HG02852 (cell line): Measurements from ENCODE around the gene ZNF197.
"Not testable (repeated sequence)": the region's sequence is repeated elsewhere in the genome, so short reads cannot be mapped to it uniquely, and the experiment has no call there.

Experiments used
- ATAC-seq: cut with Tn5 transposase; IDR thresholded peaks from one replicate; pipeline ENCODE4 v1.9.1; 2021; ENCODE audit warnings: mild to moderate bottlenecking, moderate library complexity; ENCODE audit not compliant: unreplicated experiment

ZNF197 gene

DNA sequence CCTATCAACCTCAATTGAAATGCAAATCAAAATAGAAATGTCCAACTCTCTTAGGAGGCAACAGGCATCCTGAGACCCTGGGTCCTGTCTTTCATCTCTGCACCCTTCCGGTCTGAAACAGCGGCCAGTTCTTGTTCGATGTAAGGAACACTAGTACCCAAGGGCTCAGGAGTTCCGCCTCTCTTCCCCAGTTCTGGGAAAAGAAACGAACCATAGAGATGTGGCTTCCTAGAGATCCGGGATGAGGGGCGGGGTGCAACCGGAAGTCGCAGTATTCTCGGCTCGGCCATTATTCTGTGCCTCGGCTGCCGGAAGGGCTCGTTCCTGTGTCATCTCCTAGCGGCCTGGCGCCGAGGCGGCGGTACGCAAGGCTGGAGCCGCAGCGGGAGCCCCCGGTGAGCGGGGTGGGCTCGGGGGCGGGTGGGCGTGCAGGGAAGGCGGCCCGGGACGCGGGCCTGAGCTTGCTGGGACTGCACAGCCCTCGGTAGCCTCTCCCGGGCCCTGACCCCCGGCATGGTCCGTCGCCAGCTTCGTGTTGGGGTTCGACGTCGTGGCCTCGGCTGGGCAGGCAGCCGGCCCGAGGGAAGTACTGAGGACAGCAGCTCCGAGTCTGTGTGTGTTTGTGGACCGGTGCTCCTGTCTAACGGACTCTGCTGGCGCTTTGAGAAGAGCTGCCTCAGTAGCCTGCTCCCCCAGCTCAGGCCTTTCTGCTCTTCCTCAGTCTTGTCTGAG, at the start of gene ZNF197:
TSS of gene ZNF197 (plus strand) at position 288 of the 732 bp plus-strand sequence. CDS start 4,119 bp downstream, outside the sequence.
- ATAC-seq: peak; percentile 95

DNA sequence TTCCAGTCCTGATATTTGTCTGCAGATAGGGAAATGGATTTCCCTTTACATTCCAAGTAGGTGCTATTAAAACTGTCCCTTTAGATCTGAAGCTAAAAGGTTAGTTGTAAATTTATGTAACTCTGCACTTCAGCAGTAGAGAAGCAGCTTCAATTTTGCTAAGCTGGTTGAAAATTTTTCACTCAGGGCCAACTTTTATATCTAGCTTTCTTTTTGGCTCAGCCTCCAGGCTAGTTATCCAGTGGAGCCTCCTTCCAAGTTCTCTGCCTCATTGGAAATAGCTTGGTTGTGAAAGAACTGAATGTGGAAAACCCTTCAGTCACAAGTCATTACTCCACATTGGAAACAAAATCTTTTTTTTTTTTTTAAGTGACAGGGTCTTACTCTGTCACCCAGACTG, 48.2 kb upstream of the ZNF197 start:
- ATAC-seq: no peak

DNA sequence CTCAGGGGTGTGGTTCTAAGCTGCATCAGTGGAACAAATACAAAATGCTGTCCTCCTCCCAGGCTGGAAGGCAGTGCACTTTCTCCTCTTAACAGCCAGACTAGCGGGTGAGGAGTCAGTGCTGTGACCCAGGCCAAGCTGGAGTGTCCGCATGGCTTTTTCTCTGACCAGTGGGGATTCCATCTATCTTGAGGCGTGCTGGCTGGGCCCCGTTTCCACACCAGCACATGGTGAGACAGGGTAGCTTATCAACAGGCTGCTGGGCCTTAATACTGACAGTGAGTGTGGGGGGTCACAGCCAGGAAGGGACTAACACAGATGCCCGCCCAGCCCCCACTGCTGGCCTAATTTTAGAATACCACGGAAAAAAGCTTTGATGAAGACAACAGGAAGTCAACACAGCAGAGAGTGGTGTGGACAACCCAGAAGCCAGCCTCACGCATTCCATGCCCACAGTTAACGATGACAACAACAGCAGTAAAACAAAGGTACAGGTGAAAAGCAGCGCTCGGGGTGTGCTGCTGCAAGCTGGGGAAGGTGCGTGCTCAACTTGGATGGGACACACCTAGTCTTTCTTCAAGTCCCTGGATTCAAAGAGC, 47.4 kb upstream of the ZNF197 start:
- ATAC-seq: not testable (repeated sequence)

DNA sequence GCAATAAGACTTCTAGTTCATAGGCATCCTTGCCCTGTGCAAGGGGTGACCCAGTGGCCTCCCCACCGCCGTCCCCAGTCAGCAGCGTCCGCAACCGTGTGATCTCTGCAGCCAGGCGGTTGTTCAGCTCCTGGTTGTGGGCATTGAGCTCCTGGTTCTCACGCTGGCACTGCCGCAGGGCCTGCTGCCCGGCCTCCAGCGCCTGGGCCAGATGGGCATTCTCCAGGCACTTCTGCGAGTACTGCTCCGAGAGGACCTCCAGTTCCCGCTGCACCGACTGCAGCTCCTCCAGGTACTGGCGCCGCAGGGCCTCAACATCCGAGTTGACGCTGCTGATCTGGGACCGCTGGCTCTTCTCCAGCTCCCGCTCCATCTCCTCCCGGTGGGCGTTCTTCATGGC, 46.5 kb upstream of the ZNF197 start:
- ATAC-seq: not testable (repeated sequence)

DNA sequence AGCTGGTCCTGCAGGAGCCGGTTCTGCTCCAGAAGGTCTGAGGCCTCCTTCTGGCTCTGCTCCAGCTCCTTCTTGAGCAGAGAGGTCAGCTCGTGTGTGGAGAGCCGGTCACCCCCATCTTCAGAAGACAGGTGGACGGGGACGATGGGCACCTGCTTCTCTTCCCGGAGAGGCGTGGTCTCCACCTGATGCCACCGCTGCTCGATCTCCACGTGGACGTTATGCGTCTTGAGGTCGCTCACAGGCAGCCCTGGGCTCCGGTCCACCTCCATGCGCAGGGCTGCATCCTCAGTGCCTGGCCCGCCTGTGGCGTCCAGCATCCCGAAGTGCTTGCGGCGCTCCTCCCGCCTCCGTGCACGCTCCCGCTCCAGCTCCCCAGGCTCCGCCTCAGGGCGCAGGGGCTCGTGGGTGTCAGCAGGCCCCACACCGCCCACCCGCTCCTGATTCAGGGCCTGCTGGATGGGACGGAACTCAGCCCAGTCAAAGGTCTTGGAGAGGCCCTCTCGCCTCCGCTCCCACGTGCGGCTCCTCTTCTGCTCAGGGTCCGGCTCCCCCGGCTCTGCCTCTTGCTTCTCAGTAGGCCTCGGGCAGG, 45.8 kb upstream of the ZNF197 start:
- ATAC-seq: not testable (repeated sequence)

DNA sequence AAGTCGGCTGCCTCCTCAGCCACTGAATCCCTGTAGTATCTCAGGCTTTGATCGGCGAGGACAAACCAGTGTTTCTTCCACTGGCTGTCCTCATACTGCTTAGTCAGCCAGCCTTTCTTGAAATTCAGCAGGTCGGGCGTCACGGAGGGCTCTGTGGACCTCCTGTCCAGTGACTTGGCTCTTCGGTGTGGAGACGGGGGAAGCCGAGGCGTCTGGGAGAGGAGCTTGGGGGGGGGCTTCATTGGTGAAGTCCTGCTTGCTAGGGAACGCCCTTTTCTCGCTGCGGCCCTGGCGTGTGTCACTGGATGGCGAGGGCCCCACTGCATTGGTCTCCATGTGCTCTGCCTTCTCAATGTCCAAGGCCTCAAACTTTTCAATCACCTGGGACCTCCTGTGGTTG, 45.1 kb upstream of the ZNF197 start:
- not testable (repeated sequence) for ATAC-seq

DNA sequence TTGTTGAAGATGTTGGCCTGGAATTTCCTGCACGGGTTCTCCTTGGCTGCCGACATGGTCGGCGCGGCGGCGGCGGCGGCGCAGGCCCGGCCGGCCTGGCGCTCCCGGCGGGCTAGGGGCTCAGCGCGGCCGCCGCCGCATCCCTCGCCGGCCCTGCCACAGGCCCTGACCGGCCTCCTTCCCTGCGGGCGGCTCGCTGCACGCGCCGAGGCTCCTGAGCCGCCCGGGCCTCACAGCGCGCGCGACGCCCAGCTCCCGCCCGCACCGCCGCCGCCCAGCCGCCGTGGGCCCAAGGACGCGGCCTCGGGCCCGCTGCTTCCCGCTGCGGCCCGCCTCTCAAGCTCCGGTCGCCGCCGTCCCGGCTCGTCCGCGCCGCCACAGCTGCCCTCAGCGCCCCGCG, 43.9 kb upstream of the ZNF197 start:
- ATAC-seq: not testable (repeated sequence)

DNA sequence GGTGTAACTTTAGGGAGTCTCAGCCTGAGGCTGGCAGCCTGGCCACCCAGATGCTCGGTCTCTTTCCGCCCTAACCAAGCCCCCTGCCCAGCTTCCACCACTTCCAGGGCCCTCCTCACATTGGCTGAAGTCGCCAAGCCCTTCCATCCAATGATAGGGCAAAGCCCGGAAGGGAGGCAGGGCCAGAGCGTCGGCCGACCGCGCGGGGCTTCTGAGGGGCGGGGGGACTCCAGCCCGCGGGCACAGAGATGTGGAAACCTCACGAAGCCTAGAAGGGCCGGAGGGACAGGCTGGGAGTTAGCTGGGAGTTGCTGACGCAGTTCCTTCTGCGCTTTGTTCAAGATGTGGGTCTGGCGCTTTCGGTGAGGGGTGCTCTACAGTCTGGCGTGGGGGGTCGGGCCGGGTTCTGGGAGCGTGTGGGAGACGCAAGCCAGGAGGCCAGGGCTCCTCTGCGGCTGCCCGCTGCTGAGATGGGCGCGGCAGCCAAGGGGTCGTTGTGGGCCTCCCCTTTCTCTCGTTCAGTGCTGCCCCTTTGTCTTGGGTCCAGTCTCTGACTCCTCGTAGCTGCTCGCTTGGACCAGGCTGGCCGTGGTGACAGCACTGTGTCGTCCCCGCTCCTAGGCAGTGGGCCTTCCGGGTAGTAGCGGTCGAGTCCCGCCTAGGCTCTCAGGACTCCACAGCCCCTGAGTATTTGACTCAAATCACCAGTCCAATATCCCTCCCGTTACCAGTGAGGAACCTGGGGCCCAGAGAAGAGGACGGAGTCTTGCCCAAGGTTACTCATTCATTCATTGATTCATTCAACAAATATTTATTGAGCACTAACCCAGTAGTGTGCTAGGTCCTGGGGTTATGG, 40.0 kb upstream of the ZNF197 start, which contains the start of gene ZNF660:
TSS of gene ZNF660 (plus strand) at position 319 of the 856 bp plus-strand sequence. CDS start 9,230 bp downstream, outside the sequence.
- peak; percentile 77 for ATAC-seq

DNA sequence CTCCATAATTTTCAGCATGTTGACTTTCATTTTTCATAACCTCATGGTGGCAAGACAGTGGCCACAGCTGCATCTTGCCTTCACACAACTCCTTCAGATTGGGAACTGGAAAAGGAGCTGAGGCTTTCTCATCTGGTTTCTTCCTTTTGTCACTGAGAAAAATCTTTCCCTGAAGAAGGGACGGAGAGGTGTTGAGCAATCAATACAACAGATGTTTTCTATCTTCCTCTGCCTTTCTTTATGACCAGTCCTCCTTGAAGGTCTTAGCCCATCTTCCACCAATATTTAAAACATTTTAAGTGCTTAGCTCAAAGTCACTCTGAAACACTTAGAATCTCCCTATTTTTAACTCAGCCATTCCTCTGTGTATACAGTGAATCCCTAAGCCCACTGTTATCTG, 28.2 kb upstream of the ZNF197 start:
- ATAC-seq: no peak

DNA sequence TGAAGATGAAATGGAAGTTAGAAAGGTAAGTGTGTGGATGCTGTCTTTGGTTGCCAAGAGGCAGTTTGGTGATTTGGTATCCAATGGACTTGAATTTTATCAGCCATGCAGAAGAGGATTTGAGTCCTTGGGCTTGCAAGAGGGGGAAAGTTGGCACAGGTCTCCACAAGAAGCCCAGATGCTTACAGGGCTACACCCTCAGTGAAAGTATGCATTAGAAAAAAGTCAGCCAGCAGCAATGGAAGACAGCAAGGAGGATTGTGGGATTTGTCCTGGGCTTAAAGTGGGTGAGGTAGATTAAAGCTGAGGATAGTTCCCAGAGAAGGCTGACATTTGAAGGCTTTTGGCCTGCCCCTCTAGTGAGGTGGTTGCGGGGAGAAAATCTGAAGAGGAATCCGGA, 23.1 kb upstream of the ZNF197 start:
- no peak for ATAC-seq

DNA sequence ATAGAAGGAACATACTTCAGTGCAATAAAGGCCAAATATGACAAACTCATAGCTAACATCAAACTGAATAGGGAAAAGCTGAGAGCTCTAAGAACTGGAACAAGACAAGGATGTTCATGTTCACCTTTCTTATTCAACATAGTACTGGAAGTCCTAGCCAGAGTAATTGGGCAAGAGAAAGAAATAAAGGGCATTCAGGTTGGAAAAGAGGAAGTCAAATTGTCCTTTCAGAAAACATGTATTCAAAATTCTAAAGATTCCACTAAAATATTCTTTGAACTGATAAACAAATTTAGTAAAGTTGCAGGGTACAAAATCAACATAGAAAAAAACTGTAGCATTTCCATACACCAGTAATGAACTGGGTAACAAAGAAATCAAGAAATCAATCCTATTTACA, 12.2 kb upstream of the ZNF197 start:
- ATAC-seq: no peak

DNA sequence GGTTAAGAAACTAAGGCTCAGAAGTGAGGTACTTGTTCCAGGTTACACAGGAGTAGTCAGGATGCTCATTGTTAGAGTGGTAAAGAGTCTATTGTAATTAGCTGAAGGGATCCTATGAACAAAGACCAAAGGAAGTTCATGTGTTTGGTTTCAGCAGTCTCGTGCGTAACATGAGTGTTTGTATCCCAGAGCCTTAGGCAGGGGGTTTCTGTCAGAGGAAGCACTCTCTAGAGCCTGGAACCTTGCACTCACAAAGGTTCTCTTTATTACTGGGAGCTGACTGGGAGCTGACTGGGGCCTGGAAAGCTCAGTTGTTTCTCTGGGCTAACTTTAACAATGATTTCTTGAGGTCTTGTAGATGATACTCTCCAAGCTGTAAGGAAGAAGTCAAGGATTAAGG, 3.9 kb downstream of the ZNF197 start:
- no peak for ATAC-seq

DNA sequence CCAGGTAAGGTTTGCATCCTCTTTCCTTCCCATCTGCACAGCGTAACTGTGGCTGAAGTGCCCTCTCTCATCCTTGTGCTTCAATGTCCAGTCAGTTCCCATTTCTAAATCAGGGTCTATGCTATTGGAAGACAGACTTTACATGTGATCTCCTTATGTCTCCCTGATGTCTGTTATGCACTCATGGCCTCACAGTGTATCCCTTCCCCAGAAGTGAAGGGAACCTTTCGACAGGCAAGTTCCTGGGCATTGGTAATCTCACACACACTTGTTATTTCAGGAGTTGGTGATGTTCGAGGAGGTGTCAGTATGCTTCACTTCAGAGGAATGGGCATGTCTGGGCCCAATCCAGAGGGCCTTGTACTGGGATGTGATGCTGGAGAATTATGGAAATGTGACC, 7.4 kb downstream of the ZNF197 start:
- ATAC-seq: no peak

DNA sequence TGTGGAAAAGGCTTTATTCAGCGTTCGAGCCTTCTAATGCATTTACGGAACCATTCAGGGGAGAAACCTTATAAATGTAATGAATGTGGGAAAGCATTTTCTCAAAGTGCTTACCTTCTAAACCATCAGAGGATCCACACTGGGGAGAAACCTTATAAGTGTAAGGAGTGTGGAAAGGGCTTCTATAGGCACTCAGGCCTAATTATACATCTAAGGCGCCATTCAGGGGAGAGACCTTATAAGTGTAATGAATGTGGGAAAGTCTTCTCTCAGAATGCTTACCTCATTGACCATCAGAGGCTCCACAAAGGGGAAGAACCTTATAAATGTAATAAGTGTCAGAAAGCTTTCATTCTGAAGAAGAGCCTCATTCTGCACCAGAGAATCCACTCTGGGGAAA, 17.5 kb downstream of the ZNF197 start:
- ATAC-seq: no peak

DNA sequence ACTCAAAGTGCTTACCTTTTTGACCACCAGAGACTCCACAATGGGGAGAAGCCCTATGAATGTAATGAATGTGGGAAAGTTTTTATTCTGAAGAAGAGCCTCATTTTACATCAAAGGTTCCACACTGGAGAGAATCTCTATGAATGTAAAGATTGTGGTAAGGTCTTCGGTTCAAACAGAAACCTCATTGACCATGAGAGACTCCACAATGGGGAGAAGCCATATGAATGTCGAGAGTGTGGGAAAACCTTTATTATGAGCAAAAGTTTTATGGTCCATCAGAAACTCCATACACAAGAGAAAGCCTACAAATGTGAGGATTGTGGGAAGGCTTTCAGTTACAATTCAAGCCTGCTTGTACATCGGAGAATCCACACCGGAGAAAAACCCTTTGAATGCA, 18.2 kb downstream of the ZNF197 start:
- ATAC-seq: no peak

DNA sequence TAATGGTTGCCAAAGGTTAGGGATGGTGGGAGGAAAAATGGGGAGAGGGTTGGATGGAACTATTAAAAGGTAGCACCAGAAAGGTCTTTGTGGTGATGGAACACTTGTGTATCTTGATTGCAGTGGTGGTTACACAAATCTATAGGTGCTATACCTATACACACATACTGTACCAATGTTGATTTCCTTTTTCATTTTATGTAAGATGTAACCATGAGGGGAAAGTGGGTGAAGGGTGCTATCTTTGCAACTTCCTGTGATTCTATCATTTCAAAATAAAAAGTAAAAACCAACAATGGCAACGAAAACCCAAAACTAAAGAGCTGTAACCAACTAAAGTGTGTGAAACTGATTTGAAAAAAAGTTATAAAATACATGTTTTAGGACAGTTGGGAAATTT, 22.9 kb downstream of the ZNF197 start:
- no peak for ATAC-seq

DNA sequence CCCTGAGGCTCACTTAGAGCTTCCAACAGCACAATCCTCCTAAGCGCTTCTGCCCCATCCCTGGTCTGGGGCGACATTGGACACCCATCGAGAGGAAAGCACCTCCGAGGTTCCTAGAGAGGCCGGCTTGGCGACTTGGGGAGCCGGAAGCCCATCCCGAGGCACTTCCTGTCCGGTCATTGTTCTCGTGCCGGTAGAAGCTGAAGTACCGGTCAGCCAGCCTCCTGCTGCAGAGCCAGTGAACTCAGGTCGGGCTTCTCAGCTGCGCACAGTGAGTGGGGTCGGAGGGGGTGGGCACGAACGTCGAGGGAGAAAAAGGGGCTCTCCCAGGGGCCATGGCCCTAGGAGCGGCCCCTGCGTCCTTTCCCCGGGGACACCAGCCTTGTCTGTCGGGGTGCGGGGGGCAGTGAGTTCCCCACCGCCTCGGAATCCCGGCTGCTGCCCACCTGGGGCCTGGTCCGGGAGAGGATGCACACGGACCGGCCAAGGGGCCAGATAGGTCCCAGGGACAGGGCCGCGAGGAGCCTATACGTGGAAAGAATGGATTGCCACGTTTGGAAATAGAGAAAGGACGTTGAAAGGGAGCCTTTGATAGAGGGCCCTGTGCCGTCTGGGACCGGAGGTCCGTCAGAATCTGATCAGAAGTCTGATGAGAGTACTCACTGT, 23.9 kb downstream of the ZNF197 start, which contains the start of gene ZNF35:
TSS of gene ZNF35 (plus strand) at position 169 of the 666 bp plus-strand sequence. CDS start 2,336 bp downstream, outside the sequence.
- peak; percentile 98 for ATAC-seq

DNA sequence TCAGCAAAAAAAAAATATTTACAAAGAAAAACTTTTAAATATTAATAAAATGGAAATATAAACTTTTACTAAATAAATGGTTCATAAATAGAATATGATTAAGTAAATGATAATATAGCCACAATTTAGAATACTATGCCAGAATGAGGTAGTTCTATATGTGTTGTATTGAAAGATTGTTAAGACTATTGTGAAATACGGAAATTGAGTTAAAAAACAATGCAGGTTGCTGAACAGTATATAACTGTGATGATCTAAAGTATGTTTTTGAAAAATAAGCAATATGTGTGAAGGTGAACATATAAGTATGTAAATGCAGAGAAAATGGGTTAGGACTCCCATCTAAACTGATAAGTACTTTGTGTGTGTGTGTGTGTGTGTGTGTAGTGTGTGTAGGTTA, 24.9 kb downstream of the ZNF197 start:
- ATAC-seq: no peak

DNA sequence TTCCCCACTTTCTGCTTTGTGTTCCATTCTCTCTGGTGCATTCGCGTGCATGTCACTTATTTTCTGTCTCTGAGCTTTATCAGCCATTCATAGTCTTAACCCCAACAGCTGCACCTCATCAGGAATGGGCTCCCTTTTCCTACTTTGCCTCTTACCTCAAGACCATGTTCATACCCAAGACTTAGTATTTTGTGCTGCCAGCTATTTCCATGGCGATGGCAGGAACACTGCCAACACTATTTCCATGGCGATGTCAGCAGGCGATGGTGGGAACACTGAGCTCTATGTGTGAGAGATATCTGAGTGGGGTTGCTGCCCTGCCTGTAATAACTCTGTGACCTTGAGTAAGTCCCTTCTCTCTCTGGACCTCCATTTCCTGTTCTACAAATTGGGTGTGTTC, 29.2 kb downstream of the ZNF197 start:
- ATAC-seq: no peak

DNA sequence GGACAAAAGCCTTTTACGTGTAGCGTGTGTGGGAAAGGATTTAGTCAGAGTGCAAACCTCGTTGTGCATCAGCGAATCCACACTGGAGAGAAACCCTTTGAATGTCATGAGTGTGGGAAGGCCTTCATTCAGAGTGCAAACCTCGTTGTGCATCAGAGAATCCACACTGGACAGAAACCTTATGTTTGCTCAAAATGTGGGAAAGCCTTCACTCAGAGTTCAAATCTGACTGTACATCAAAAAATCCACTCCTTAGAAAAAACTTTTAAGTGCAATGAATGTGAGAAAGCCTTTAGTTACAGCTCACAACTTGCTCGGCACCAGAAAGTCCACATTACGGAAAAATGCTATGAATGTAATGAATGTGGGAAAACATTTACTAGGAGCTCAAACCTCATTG, 34.2 kb downstream of the ZNF197 start:
- no peak for ATAC-seq

DNA sequence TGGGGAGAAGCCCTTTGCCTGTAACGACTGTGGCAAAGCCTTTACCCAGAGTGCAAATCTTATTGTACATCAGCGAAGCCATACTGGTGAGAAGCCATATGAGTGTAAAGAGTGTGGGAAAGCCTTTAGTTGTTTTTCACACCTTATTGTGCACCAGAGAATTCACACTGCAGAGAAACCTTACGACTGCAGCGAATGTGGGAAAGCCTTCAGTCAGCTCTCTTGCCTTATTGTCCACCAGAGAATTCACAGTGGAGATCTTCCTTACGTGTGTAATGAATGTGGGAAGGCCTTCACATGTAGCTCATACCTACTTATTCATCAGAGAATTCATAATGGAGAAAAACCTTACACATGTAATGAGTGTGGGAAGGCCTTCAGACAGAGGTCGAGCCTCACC, 34.6 kb downstream of the ZNF197 start:
- no peak for ATAC-seq
